Sigmoid colon (tissue), 4 donors: ENCODE data around the gene KIAA1549.

Experiments used
- EP300 ChIP-seq, 4 donors: sonication (generic); formaldehyde crosslinking; IDR thresholded peaks; one replicate each; pipeline ENCODE4 v1.6.1; 2017; ENCODE audit warnings: antibody characterized with exemption in 4 of 4
- POLR2A ChIP-seq, 2 donors: fragments of 450-650 bp; IDR thresholded peaks; one replicate each; pipeline ENCODE4 v1.6.1; 2016; ENCODE audit warnings: antibody characterized with exemption in 2 of 2, mild to moderate bottlenecking in 2 of 2, moderate library complexity in 2 of 2
- POLR2AphosphoS5 ChIP-seq, 4 donors: sonication (generic); formaldehyde crosslinking; IDR thresholded peaks; one replicate each; pipeline ENCODE4 v1.6.1; 2017; ENCODE audit warnings: antibody characterized with exemption in 4 of 4
- TF ChIP-seq, protein P1 (sequence below), 4 experiments: fragments of 450-650 bp in 3 of 4; fragments of 200-600 bp in 1 of 4; IDR thresholded peaks; one replicate each; pipeline ENCODE4 v1.5.1; 2016 to 2019; ENCODE audit warnings: antibody characterized with exemption in 4 of 4, mild to moderate bottlenecking in 3 of 4, moderate library complexity in 2 of 4

DNA sequence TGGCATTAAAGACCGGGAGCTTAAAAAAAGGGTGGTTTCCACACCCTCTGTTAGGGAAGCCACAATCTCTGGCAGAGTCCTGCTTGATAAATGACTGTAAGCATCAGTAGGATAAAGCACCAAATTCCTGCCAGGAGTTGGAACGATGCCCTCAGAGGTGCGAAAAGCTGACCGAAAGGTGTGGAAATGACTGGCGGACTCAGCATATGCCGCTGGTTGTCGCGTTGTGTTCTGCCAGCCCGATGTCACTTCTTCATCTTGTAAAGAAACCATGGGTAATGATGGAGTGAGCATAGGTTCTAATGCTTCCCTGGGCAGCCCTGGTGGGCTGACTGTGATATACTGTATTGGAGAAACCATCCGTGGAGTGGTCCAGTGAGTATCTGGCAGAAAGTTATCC is 62.4 kb downstream of the KIAA1549 start:
- TF ChIP-seq, protein P1, sequence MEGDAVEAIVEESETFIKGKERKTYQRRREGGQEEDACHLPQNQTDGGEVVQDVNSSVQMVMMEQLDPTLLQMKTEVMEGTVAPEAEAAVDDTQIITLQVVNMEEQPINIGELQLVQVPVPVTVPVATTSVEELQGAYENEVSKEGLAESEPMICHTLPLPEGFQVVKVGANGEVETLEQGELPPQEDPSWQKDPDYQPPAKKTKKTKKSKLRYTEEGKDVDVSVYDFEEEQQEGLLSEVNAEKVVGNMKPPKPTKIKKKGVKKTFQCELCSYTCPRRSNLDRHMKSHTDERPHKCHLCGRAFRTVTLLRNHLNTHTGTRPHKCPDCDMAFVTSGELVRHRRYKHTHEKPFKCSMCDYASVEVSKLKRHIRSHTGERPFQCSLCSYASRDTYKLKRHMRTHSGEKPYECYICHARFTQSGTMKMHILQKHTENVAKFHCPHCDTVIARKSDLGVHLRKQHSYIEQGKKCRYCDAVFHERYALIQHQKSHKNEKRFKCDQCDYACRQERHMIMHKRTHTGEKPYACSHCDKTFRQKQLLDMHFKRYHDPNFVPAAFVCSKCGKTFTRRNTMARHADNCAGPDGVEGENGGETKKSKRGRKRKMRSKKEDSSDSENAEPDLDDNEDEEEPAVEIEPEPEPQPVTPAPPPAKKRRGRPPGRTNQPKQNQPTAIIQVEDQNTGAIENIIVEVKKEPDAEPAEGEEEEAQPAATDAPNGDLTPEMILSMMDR (IDR thresholded peaks at IDR 0.05) = no peak
- TF ChIP-seq POLR2A (IDR thresholded peaks at IDR 0.05) = no peak
- TF ChIP-seq POLR2AphosphoS5 (IDR thresholded peaks at IDR 0.05) = no peak
- no peak for TF ChIP-seq EP300 (IDR thresholded peaks at IDR 0.05)
